Activated naive CD8-positive, alpha-beta T cell treated with anti-CD3 and anti-CD28 coated beads, Interleukin-2, amount 50 U/mL, for 24 hours (primary cell): ENCODE measurements around the gene CA10.

Experiments used
- ATAC-seq: fragments of 150-1000 bp; cut with Tn5 transposase; one replicate; pipeline ENCODE4 v1.10.0; 2021
- DNase-seq: peaks from one replicate; pipeline ENCODE4 v3.0.0; 2021
- H3K27ac Mint-ChIP-seq: one replicate; pipeline ENCODE4 v1.8.0; 2021; ENCODE audit warnings: mild to moderate bottlenecking, mixed read lengths
- H3K27me3 Mint-ChIP-seq: one replicate; pipeline ENCODE4 v1.8.0; 2021; ENCODE audit warnings: mixed read lengths
- H3K36me3 Mint-ChIP-seq: one replicate; pipeline ENCODE4 v1.8.0; 2021; ENCODE audit warnings: low read depth, mixed read lengths
- H3K4me1 Mint-ChIP-seq: one replicate; pipeline ENCODE4 v1.8.0; 2021; ENCODE audit warnings: mixed read lengths
- H3K4me3 Mint-ChIP-seq: one replicate; pipeline ENCODE4 v1.8.0; 2021; ENCODE audit warnings: mild to moderate bottlenecking, moderate library complexity, mixed read lengths
- H3K9me3 Mint-ChIP-seq: one replicate; pipeline ENCODE4 v1.8.0; 2021; ENCODE audit warnings: mixed read lengths

CA10 gene

GRCh38 chr17:51618476-51618875, 540.0 kb downstream of the CA10 start:
- ATAC-seq: no peak
- H3K27me3 Mint-ChIP-seq: no peaks in the 10 kb centered on the region
- H3K9me3 Mint-ChIP-seq: no peaks in the 10 kb centered on the region
- H3K4me1 Mint-ChIP-seq: no peaks in the 10 kb centered on the region
- no peaks in the 10 kb centered on the region for H3K36me3 Mint-ChIP-seq
- no peak overlapping the region for H3K4me3 Mint-ChIP-seq
- DNase-seq: no peak
- H3K27ac Mint-ChIP-seq: no peak overlapping the region

DNA sequence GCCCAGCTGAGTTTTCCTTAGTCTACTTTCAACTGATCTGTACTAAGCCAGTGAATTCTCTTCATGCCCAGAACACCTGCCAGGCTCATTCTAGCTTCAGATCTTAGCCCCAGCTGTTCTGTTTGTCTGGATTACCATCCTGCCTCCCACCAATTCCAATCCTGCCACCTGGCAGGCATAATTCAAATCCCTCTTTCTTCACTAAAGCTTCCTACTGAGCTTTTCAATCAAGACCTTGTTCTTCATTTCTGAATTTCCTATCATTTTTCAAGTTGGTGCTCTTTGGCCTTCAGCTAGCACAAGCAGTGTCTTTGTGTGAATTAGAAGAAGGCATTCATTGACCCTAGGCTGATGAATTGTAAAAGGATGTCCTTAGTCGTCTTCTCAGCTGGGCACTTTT, 540.5 kb downstream of the CA10 start:
- ATAC-seq (no peak), DNase-seq (no peak)
- Mint-ChIP-seq H3K9me3 (no peaks in the 10 kb centered on the region), H3K4me1 (no peaks in the 10 kb centered on the region), H3K27me3 (no peaks in the 10 kb centered on the region), H3K4me3 (no peak overlapping the region), H3K27ac (no peak overlapping the region), H3K36me3 (no peaks in the 10 kb centered on the region)

GRCh38 chr17:51613255-51613654, 545.3 kb downstream of the CA10 start:
- Mint-ChIP-seq H3K4me1 (no peaks in the 10 kb centered on the region), H3K9me3 (no peaks in the 10 kb centered on the region), H3K27ac (no peak overlapping the region), H3K36me3 (no peaks in the 10 kb centered on the region), H3K4me3 (no peak overlapping the region), H3K27me3 (no peaks in the 10 kb centered on the region)
- no peak for DNase-seq
- no peak for ATAC-seq

DNA sequence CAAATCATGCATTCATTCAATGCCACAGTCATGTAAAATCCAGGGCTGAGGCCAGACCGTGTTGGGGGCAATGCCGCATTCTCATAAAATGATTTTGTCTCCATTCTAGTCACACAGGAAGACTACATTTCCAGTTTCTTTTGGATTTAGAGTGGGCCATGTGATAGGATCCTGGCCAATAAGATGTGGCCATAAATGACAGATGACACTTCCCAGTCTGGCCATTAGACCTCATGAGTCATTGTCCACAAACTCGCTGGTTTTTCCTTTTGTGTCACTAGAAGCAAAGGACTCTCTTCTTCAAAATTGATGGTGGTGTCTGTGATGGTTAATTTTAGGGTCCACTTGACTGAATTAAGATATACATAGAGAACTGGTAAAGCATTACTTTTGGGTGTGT, 545.8 kb downstream of the CA10 start:
- DNase-seq: no peak
- Mint-ChIP-seq H3K36me3 (no peaks in the 10 kb centered on the region), H3K9me3 (no peaks in the 10 kb centered on the region), H3K4me1 (no peaks in the 10 kb centered on the region), H3K27me3 (no peaks in the 10 kb centered on the region), H3K4me3 (no peak overlapping the region), H3K27ac (no peak overlapping the region)
- no peak for ATAC-seq

- DNase-seq (no peak), ATAC-seq (no peak)
- no peaks in the 10 kb centered on the region for H3K9me3 Mint-ChIP-seq
- H3K4me1 Mint-ChIP-seq: no peaks in the 10 kb centered on the region
- no peaks in the 10 kb centered on the region for H3K36me3 Mint-ChIP-seq
- H3K4me3 Mint-ChIP-seq: no peak overlapping the region
- H3K27ac Mint-ChIP-seq: no peak overlapping the region
- no peaks in the 10 kb centered on the region for H3K27me3 Mint-ChIP-seq
Measured at GRCh38 chr17:51611585-51611984, 546.9 kb downstream of the CA10 start.

DNA sequence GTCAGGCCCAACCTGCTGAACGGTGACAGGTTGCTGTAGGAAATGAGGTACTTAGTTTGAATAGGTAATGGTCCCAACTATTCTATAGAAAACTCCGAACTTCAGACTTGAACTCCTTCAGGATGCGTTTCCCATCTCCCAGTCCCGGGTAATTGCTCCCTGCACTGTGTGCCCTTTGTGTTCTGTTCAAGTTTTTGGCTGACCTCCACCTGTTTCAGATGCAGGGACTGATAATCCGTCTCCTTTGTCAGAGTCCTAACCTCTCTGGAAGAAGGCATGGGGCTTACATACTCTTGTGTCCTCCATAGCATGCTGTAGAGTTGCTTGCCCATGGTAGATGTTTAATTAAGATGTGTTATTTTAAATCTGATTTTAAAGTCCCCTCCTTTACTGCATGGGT, 547.7 kb downstream of the CA10 start:
- Mint-ChIP-seq H3K27me3 (no peaks in the 10 kb centered on the region), H3K9me3 (no peaks in the 10 kb centered on the region), H3K36me3 (no peaks in the 10 kb centered on the region), H3K4me1 (no peaks in the 10 kb centered on the region), H3K4me3 (no peak overlapping the region), H3K27ac (no peak overlapping the region)
- no peak for ATAC-seq
- DNase-seq: no peak

DNA sequence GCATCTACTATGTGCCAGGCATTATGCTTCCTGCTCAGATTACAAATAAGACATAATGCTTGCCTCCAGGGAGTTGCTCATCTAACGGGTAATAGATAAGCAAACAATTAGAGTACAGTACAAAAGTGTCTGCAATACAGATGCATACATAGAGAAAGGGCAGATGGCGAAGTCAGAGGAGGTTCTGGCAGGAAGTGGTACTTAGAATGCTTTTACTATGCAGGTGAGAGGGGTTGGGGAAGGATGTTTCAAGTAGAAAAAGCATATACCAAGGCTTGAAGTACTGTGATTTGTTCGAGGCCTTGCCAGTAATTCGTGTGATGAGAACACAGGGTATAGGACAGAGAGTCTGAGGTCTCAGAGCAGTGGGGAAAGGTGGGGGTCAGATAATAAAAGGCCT, 548.4 kb downstream of the CA10 start:
- Mint-ChIP-seq H3K36me3 (no peaks in the 10 kb centered on the region), H3K9me3 (no peaks in the 10 kb centered on the region), H3K27me3 (no peaks in the 10 kb centered on the region), H3K4me3 (no peak overlapping the region), H3K27ac (no peak overlapping the region), H3K4me1 (no peaks in the 10 kb centered on the region)
- DNase-seq: no peak
- no peak for ATAC-seq

- H3K4me1 Mint-ChIP-seq: no peaks in the 10 kb centered on the region
- H3K27me3 Mint-ChIP-seq: no peaks in the 10 kb centered on the region
- no peak for DNase-seq
- H3K9me3 Mint-ChIP-seq: no peaks in the 10 kb centered on the region
- H3K27ac Mint-ChIP-seq: no peak overlapping the region
- ATAC-seq: no peak
- no peaks in the 10 kb centered on the region for H3K36me3 Mint-ChIP-seq
- no peak overlapping the region for H3K4me3 Mint-ChIP-seq
Measured at GRCh38 chr17:51608251-51608933, 550.1 kb downstream of the CA10 start.

GRCh38 chr17:51607512-51607911, 551.0 kb downstream of the CA10 start:
- H3K9me3 Mint-ChIP-seq: no peaks in the 10 kb centered on the region
- ATAC-seq (no peak), DNase-seq (no peak)
- H3K36me3 Mint-ChIP-seq: no peaks in the 10 kb centered on the region
- no peak overlapping the region for H3K27ac Mint-ChIP-seq
- H3K4me1 Mint-ChIP-seq: no peaks in the 10 kb centered on the region
- no peak overlapping the region for H3K4me3 Mint-ChIP-seq
- H3K27me3 Mint-ChIP-seq: no peaks in the 10 kb centered on the region

DNA sequence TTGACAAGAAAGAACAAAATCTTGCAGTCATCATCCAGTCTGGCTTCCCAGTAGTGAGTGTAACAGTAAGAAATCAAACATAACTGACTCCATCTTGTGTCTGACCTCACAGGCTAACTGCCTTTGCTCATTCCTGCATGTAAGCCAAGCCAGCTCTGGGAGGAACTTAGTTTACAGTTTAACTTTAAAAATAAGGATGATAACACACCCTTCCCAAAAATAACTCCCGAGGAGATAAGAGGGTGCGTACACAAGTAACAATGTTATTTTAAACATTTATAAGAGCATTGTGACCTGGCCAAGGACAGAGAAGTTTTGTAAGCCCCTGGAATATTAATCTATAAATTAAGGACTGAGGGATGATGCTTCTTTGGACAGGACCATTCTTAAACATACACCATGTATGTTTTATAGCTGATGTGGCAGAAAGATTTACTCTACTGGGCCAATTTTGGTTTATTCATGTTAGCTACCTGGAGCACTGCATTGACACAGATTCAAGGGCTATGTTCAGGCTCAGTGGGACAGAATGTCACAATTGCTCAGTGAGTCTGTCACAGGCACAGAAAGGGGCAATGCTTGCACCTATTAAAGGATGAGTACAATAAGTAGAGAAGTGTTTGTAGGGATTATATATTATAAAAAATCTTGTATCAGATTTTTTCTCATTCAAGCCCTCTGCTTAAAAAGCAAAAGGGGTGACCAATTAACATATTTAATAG, 554.1 kb downstream of the CA10 start:
- no peak for ATAC-seq
- H3K4me1 Mint-ChIP-seq: no peaks in the 10 kb centered on the region
- no peaks in the 10 kb centered on the region for H3K9me3 Mint-ChIP-seq
- H3K4me3 Mint-ChIP-seq: no peak overlapping the region
- H3K27me3 Mint-ChIP-seq: no peaks in the 10 kb centered on the region
- no peak overlapping the region for H3K27ac Mint-ChIP-seq
- no peaks in the 10 kb centered on the region for H3K36me3 Mint-ChIP-seq
- no peak for DNase-seq

DNA sequence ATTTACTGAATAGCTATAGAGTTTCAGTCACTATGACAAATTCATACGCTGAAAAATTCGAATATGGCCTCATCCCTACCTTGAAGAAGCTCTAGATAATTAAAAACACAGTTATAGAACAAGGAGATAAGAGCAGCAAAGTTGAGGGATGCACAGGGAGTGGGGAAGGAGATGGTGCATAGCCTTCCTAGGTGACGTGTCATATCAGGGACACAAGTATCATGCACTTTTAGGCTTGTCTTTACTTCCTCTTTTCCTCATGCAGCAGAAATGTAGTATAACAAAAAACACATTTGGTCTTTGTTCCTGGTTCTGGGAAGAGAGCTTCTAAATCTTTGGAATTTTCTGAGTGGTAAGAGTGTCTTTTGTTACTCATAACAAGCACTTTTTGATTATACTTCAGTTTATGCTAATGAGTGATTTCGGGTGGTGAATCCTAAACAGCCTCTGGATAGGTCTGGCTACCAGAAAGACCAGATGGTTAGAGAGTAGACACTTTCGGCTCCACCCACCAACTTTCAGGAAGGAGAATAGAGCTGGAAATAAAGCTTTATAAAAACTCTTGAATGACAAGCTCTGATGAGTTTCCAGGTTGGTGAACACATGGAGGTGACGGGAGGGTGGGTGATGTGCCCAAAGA, 556.8 kb downstream of the CA10 start:
- no peak overlapping the region for H3K27ac Mint-ChIP-seq
- peaks cover 3% of the 10 kb centered on the region for H3K27me3 Mint-ChIP-seq
- no peaks in the 10 kb centered on the region for H3K9me3 Mint-ChIP-seq
- H3K4me1 Mint-ChIP-seq: no peaks in the 10 kb centered on the region
- DNase-seq (no peak), ATAC-seq (no peak)
- no peak overlapping the region for H3K4me3 Mint-ChIP-seq
- H3K36me3 Mint-ChIP-seq: no peaks in the 10 kb centered on the region

GRCh38 chr17:51598824-51599223, 559.7 kb downstream of the CA10 start:
- no peak overlapping the region for H3K4me3 Mint-ChIP-seq
- DNase-seq (no peak), ATAC-seq (no peak)
- no peak overlapping the region for H3K27ac Mint-ChIP-seq
- no peaks in the 10 kb centered on the region for H3K9me3 Mint-ChIP-seq
- peaks cover 5% of the 10 kb centered on the region for H3K27me3 Mint-ChIP-seq
- no peaks in the 10 kb centered on the region for H3K36me3 Mint-ChIP-seq
- no peaks in the 10 kb centered on the region for H3K4me1 Mint-ChIP-seq

- ATAC-seq: no peak
- Mint-ChIP-seq H3K9me3 (no peaks in the 10 kb centered on the region), H3K27ac (no peak overlapping the region), H3K36me3 (no peaks in the 10 kb centered on the region), H3K4me1 (no peaks in the 10 kb centered on the region), H3K4me3 (no peak overlapping the region), H3K27me3 (peaks cover 5% of the 10 kb centered on the region)
- DNase-seq: no peak
Measured at GRCh38 chr17:51597345-51597744, 561.2 kb downstream of the CA10 start.

- Mint-ChIP-seq H3K9me3 (no peaks in the 10 kb centered on the region), H3K4me3 (no peak overlapping the region), H3K4me1 (no peaks in the 10 kb centered on the region), H3K27me3 (peaks cover 5% of the 10 kb centered on the region), H3K27ac (no peak overlapping the region), H3K36me3 (no peaks in the 10 kb centered on the region)
- DNase-seq: no peak
- ATAC-seq: no peak
Measured at GRCh38 chr17:51595826-51596398, 562.6 kb downstream of the CA10 start.

DNA sequence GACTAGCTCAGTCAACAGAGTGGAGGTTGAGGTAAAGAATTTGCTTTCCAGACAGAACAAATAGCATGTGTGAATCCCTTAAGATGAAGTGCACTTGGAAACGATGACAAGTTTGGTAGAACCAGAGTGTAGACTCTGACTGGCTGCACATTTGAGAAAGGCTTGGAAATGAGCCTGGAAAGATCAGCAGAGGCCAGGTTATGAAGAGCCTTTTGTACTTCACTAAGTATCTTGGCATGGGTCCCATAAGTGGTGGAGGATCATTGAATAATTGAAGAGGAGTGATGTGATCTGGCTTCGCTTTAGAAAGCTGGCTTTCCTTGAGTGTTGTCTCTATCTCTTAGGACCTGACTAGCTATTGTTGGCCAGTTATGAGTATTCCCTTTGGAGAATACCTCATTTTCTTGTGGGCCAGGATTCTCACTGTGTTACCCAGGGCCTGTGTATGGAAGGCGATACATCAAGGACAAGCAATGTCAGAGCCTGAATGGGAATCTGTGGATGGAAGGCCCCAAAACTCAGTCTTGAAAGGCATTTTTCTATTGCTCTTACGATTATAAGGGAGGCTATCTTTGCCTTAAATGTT, 568.4 kb downstream of the CA10 start:
- H3K36me3 Mint-ChIP-seq: no peaks in the 10 kb centered on the region
- no peak overlapping the region for H3K27ac Mint-ChIP-seq
- ATAC-seq (no peak), DNase-seq (no peak)
- no peaks in the 10 kb centered on the region for H3K4me1 Mint-ChIP-seq
- no peaks in the 10 kb centered on the region for H3K27me3 Mint-ChIP-seq
- H3K9me3 Mint-ChIP-seq: peaks cover 19% of the 10 kb centered on the region
- no peak overlapping the region for H3K4me3 Mint-ChIP-seq
